Osteocyte (in vitro differentiated cells): ENCODE results near the gene PLCD1. TPM values are rescaled to one million over a fixed set of nuclear protein-coding genes. Genes with fewer than 3 reads are reported as not detected.

Experiments used
- DNase-seq: peaks from one replicate; pipeline ENCODE4 v3.0.0; 2021; ENCODE audit warnings: mixed read lengths; ENCODE audit not compliant: unreplicated experiment; ENCODE audit errors: extremely low spot score
- H3K27ac Mint-ChIP-seq: one replicate; pipeline ENCODE4 v1.8.0; 2021; ENCODE audit warnings: mild to moderate bottlenecking, mixed read lengths; ENCODE audit not compliant: unreplicated experiment
- H3K27me3 Mint-ChIP-seq: one replicate; pipeline ENCODE4 v1.8.0; 2021; ENCODE audit warnings: mixed read lengths; ENCODE audit not compliant: unreplicated experiment
- H3K36me3 Mint-ChIP-seq: one replicate; pipeline ENCODE4 v1.8.0; 2021; ENCODE audit warnings: mixed read lengths; ENCODE audit not compliant: unreplicated experiment
- H3K4me1 Mint-ChIP-seq: one replicate; pipeline ENCODE4 v1.8.0; 2021; ENCODE audit warnings: mixed read lengths; ENCODE audit not compliant: unreplicated experiment
- H3K4me3 Mint-ChIP-seq: one replicate; pipeline ENCODE4 v1.8.0; 2021; ENCODE audit warnings: mild to moderate bottlenecking, moderate library complexity, mixed read lengths; ENCODE audit not compliant: unreplicated experiment
- H3K9me3 Mint-ChIP-seq: one replicate; pipeline ENCODE4 v1.8.0; 2021; ENCODE audit warnings: mixed read lengths; ENCODE audit not compliant: unreplicated experiment
- total RNA-seq: library from RNA; stranded (reverse); gene quantifications from 2 replicates; pipeline ENCODE4 v1.2.1, GENCODE V29; 2021
- TF ChIP-seq, protein P1 (sequence below): fragments of 200-600 bp; sonication (generic); IDR thresholded peaks from 2 replicates; pipeline ENCODE4 v1.5.0; 2021; ENCODE audit warnings: antibody characterized with exemption, mild to moderate bottlenecking, moderate library complexity

Gene PLCD1
- total RNA-seq, 1 donor from 2014 or later, result 21.8 TPM

DNA sequence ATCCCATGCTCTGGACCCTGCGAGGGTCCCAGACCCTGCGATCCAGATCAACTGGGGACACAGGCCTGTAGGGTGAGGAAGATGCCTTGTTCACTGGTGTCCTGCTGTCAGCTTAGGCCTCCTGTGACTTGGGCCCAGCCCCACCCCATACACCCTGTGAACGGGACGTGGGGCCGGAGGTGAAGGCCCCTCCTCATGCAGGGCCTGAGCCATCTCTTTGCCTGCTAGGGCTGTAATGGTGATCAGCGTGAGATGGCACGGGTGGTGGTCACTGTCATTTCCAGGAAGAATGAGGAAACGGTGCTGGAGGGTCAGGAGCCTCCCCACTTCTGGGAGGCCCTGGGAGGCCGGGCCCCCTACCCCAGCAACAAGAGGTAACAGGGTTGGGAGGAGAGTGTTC, 26.5 kb downstream of the PLCD1 start:
- no peaks in the 10 kb centered on the region for H3K36me3 Mint-ChIP-seq
- peaks cover 16% of the 10 kb centered on the region for H3K4me1 Mint-ChIP-seq
- H3K27ac Mint-ChIP-seq, result peak overlapping the region; percentile 63
- H3K27me3 Mint-ChIP-seq, result no peaks in the 10 kb centered on the region
- no peak overlapping the region for H3K4me3 Mint-ChIP-seq
- no peaks in the 10 kb centered on the region for H3K9me3 Mint-ChIP-seq
- no peak for DNase-seq
- TF ChIP-seq, protein P1, sequence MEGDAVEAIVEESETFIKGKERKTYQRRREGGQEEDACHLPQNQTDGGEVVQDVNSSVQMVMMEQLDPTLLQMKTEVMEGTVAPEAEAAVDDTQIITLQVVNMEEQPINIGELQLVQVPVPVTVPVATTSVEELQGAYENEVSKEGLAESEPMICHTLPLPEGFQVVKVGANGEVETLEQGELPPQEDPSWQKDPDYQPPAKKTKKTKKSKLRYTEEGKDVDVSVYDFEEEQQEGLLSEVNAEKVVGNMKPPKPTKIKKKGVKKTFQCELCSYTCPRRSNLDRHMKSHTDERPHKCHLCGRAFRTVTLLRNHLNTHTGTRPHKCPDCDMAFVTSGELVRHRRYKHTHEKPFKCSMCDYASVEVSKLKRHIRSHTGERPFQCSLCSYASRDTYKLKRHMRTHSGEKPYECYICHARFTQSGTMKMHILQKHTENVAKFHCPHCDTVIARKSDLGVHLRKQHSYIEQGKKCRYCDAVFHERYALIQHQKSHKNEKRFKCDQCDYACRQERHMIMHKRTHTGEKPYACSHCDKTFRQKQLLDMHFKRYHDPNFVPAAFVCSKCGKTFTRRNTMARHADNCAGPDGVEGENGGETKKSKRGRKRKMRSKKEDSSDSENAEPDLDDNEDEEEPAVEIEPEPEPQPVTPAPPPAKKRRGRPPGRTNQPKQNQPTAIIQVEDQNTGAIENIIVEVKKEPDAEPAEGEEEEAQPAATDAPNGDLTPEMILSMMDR, result no peak

DNA sequence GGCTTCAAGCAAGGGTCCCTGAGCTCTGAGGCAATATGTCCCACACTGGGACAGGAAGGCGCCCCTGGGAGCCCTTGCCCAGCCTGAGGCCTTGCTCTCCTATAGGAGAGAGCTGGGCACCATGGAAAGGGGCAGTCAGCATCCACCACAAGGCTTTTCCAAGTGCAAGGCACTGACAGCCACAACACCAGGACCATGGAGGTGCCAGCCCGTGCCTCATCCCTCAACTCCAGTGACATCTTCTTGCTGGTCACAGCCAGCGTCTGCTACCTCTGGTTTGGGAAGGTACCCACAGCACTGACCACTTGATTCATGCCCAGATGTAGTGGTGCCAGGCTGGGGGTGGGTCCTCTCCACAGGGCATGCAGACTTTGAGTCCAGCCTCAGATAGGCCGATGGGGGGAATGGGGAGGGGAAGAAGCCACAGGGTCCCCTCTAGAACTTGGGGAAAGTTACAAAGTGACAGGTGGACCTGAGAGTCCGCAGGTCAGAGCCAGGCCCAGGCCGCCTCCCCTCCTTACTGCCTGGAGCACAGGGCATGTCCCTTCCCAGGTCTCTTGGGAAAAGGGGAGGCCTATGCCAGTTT, 27.1 kb downstream of the PLCD1 start:
- Mint-ChIP-seq H3K27ac (no peak overlapping the region), H3K4me1 (peaks cover 16% of the 10 kb centered on the region), H3K36me3 (no peaks in the 10 kb centered on the region), H3K4me3 (no peak overlapping the region), H3K27me3 (no peaks in the 10 kb centered on the region), H3K9me3 (no peaks in the 10 kb centered on the region)
- TF ChIP-seq, protein P1, result no peak
- DNase-seq, result no peak

DNA sequence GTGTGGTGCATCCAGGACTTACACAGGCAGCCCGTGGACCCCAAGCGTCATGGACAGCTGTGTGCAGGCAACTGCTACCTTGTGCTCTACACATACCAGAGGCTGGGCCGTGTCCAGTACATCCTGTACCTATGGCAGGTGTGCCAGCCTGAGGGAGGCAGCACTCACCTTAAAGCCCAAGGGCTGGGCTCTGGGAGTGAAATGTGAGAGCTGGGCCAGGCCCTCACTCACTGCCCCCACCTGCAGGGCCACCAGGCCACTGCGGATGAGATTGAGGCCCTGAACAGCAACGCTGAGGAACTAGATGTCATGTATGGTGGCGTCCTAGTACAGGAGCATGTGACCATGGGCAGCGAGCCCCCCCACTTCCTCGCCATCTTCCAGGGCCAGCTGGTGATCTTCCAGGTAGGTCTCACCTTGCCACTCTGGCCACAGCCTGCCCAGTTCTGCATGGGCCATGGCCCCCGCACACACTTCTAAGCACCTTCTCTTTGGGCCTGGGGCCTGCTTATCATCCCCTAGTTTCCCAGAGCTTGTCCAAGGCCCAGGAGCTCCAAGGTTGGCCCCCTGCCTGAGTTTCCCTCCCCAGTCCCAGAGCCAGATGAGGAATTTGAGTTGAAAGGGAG, 27.9 kb downstream of the PLCD1 start:
- Mint-ChIP-seq H3K27ac (no peak overlapping the region), H3K9me3 (no peaks in the 10 kb centered on the region), H3K27me3 (no peaks in the 10 kb centered on the region), H3K4me1 (peaks cover 20% of the 10 kb centered on the region), H3K36me3 (no peaks in the 10 kb centered on the region), H3K4me3 (no peak overlapping the region)
- TF ChIP-seq, protein P1, result peak; percentile 22
- no peak for DNase-seq

DNA sequence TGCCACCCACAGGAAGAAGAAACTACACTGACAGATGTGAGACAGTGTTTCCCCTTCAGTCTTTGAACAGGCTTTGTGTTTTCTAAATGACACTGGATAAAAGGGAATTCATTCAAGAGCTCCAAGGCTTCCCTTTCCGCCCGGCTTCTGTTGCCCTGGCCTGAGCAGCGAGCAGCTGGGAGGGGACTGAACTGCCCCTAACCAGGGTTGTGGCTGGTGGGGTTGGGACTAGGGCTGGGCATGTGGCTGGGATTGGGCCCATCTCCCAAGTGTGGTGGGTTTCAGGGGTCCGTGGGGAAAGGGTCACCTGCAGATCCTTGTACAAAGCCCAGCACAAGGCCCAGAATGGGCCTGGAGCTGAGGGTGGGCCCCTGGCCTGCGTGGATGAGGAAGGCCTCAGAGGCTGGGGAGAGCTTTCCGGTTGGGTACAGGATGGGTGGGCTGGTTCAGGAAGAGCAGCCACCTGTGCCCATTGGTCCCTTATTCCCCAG, 28.4 kb downstream of the PLCD1 start:
- Mint-ChIP-seq H3K4me1 (peaks cover 21% of the 10 kb centered on the region), H3K36me3 (no peaks in the 10 kb centered on the region), H3K27me3 (no peaks in the 10 kb centered on the region), H3K9me3 (no peaks in the 10 kb centered on the region), H3K27ac (no peak overlapping the region), H3K4me3 (no peak overlapping the region)
- DNase-seq, result no peak
- TF ChIP-seq, protein P1, result no peak

DNA sequence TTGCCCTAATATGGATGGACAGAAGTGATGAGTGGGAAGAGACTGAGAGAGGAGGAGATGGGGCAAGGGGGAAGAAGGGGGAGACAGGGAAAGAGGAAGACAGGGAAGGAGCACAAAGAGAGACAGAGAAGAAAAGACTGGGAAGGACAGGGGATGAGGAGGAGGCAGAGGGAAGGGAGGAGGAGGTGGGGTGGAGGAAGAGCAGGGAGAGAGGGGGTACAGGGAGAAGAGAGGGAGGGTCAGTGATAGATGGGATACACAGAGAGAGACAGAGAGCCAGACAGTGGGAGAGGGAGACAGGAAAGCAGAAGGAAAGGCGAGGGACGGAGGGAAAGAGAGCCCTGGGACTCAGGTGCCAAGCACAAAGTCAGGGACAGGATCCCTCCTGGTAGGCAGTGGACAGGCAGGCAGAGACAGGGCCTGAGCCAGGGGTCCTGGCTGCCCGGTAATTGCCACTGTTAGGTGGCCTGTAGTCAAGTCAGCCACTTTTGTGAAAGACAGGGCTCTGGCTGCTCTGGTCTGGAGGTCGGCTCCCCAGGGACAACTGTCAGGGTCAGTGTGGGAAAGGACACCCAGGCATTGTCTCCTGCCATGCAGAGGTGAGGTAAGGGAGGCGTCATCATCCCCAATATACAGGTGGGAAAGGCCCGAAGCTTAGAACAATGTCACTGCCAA, 29.1 kb downstream of the PLCD1 start:
- Mint-ChIP-seq H3K4me3 (no peak overlapping the region), H3K36me3 (no peaks in the 10 kb centered on the region), H3K4me1 (peaks cover 21% of the 10 kb centered on the region), H3K27me3 (no peaks in the 10 kb centered on the region), H3K9me3 (no peaks in the 10 kb centered on the region), H3K27ac (no peak overlapping the region)
- TF ChIP-seq, protein P1, result no peak
- no peak for DNase-seq
